ENCODE results near the gene CASZ1. TPM values are rescaled to one million over a fixed set of nuclear protein-coding genes. Genes with fewer than 3 reads are reported as not detected.

The CASZ1 gene
- total RNA-seq, 3 donors from 2014 or later (not counting 1 experiment from before 2014, with no cell fraction given), result 55.9 to 83.0 (median 70.6) TPM

GRCh38 chr1:10691740-10692125 lies 104.7 kb downstream of the CASZ1 start:
- Mint-ChIP-seq H3K27me3 (ENCODE audit: low read depth in 2 of 2) (no peaks in the 10 kb centered on the region), H3K36me3 (no peaks in the 10 kb centered on the region), H3K27ac (peak overlapping the region in 1 of 2 donors; percentile 82)

DNA sequence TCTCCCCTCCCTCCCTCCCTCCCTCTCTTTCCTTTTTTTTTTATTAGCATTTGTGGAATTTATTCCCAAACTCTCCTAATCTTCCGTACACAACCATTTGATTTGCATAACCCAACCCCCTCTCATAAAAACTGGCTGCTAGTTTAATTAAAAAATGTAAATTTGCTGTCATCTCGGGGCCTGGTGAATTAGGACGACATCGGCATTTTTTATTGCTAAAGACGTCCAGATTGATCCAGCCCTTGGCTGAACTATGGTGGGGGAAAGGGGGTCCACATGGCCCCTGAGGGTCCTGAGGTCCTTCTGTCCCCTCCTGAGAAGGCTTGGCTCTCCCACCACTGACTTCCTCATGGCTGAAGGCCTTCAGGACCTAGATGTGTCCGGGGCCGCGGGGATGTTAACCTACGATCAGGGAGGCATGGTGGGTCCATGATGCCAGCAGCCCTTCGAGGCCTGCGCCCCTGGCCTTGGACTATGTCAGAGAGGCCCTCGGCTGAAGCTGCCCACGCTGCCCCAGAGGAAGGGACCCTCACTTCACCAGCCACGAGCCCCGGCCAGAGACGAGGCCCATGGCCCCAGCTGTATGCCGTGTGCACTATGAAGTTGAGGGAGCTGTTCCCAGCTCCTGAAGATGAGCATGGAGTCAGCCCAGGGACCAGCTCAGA lies 105.2 kb downstream of the CASZ1 start:
- no peak overlapping the region for H3K27ac ChIP-seq (ENCODE audit: low read length)
- H3K36me3 ChIP-seq (ENCODE audit: control insufficient read depth, insufficient read depth, low read length), result no peaks in the 10 kb centered on the region
- DNase-seq (no peak), ATAC-seq (no peak)
- no peaks in the 10 kb centered on the region for H3K9me3 Mint-ChIP-seq
- no peaks in the 10 kb centered on the region for H3K27me3 Mint-ChIP-seq (ENCODE audit: low read depth in 2 of 2)
- H3K9me3 ChIP-seq (ENCODE audit: control insufficient read depth, insufficient read depth, low read length), result no peaks in the 10 kb centered on the region
- 95% methylated on average over 16 of the region's 17 CpGs for WGBS (ENCODE audit: insufficient coverage)
- intact Hi-C loops (cut with micrococcal nuclease), result loop anchor here (5.0 kb wide), 3 partner anchors 176 to 869 kb away; partner anchors contain the start of gene CLSTN1
- H3K4me1 ChIP-seq (ENCODE audit: control insufficient read depth, insufficient read depth, low read length), result peaks cover 32% of the 10 kb centered on the region
- H3K4me3 ChIP-seq (ENCODE audit: low read length), result no peak overlapping the region
- peaks cover 16 to 64% of the 10 kb centered on the region in 2 donors for H3K4me1 Mint-ChIP-seq
- TF ChIP-seq CTCF (IDR thresholded peaks at IDR 0.05), result no peak
- no peak overlapping the region for H3K4me3 Mint-ChIP-seq
- no peaks in the 10 kb centered on the region for H3K27me3 ChIP-seq (ENCODE audit: control insufficient read depth, insufficient read depth, low read length)
- peak overlapping the region in 1 of 2 donors; percentile 82 for H3K27ac Mint-ChIP-seq
- no peaks in the 10 kb centered on the region for H3K36me3 Mint-ChIP-seq

More at GRCh38 chr1:10691740-10692125, 104.7 kb downstream of the CASZ1 start:
- no peaks in the 10 kb centered on the region for H3K9me3 Mint-ChIP-seq
- Histone ChIP-seq H3K27me3 (ENCODE audit: control insufficient read depth, insufficient read depth, low read length) (no peaks in the 10 kb centered on the region), H3K4me3 (ENCODE audit: low read length) (no peak overlapping the region), H3K27ac (ENCODE audit: low read length) (no peak overlapping the region), H3K9me3 (ENCODE audit: control insufficient read depth, insufficient read depth, low read length) (no peaks in the 10 kb centered on the region), H3K4me1 (ENCODE audit: control insufficient read depth, insufficient read depth, low read length) (peaks cover 32% of the 10 kb centered on the region), H3K36me3 (ENCODE audit: control insufficient read depth, insufficient read depth, low read length) (no peaks in the 10 kb centered on the region)
- DNase-seq, result no peak
- H3K4me3 Mint-ChIP-seq, result no peak overlapping the region
- peaks cover 16 to 67% of the 10 kb centered on the region in 2 donors for H3K4me1 Mint-ChIP-seq
- ATAC-seq, result no peak
- 58% methylated on average over 1 of the region's 1 CpG for WGBS (ENCODE audit: insufficient coverage)
- TF ChIP-seq CTCF (IDR thresholded peaks at IDR 0.05), result no peak
- intact Hi-C loops (cut with micrococcal nuclease), result loop anchor here (1.0 to 5.0 kb wide), 4 partner anchors 176 to 869 kb away; partner anchors contain the start of gene CLSTN1

DNA sequence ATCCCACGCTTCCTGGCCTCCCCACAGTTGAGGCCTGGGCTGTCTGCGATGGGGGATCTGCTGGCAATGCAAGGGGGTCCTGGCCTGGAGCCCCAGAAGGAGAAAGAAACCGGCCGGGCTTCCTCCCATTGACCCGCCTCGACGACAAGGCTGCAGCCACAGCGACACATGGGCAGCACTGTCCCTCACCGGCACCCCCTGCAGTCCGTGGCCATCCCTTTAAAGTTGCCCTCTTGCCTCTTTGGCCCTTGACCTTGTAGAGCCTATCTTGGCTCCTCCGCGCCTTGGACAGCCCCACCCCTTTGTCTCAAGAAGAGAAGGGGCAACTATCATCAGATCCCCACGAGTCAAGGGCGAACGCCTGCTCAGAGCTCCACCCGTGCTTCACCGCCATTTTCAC lies 106.0 kb downstream of the CASZ1 start:
- H3K4me3 Mint-ChIP-seq, result no peak overlapping the region
- no peak for TF ChIP-seq CTCF (IDR thresholded peaks at IDR 0.05)
- 92% methylated on average over 17 of the region's 17 CpGs for WGBS (ENCODE audit: insufficient coverage)

More for the DNA sequence above, 106.0 kb downstream of the CASZ1 start:
- Histone ChIP-seq H3K27ac (ENCODE audit: low read length) (no peak overlapping the region), H3K9me3 (ENCODE audit: control insufficient read depth, insufficient read depth, low read length) (no peaks in the 10 kb centered on the region), H3K4me1 (ENCODE audit: control insufficient read depth, insufficient read depth, low read length) (peaks cover 32% of the 10 kb centered on the region), H3K4me3 (ENCODE audit: low read length) (no peak overlapping the region), H3K27me3 (ENCODE audit: control insufficient read depth, insufficient read depth, low read length) (no peaks in the 10 kb centered on the region), H3K36me3 (ENCODE audit: control insufficient read depth, insufficient read depth, low read length) (no peaks in the 10 kb centered on the region)
- Mint-ChIP-seq H3K36me3 (no peaks in the 10 kb centered on the region), H3K9me3 (no peaks in the 10 kb centered on the region), H3K4me1 (peaks cover 16 to 58% of the 10 kb centered on the region in 2 donors), H3K27me3 (ENCODE audit: low read depth in 2 of 2) (no peaks in the 10 kb centered on the region), H3K27ac (no peak overlapping the region)
- DNase-seq, result no peak
- ATAC-seq, result no peak
- intact Hi-C loops (cut with micrococcal nuclease), result loop anchor here (5.0 kb wide), 3 partner anchors 177 to 868 kb away; partner anchors contain the start of gene CLSTN1
